AG09319 (cell line): ENCODE data around the gene SLC43A3.

Experiments used
- DNase-seq: peaks from one replicate; pipeline ENCODE4 v3.0.0-alpha.2; 2010; ENCODE audit warnings: low read depth; ENCODE audit errors: extremely low read depth
- CTCF ChIP-seq: IDR thresholded peaks from 2 replicates; pipeline ENCODE4 v1.5.1; 2011; ENCODE audit warnings: low read depth, mild to moderate bottlenecking, inconsistent platforms, low read length, moderate library complexity

The SLC43A3 gene

GRCh38 chr11:57473285-57473841, 46.4 kb upstream of the SLC43A3 start:
- TF ChIP-seq CTCF, result no peak
- no peak for DNase-seq

GRCh38 chr11:57471496-57471895, 44.6 kb upstream of the SLC43A3 start:
- DNase-seq, result no peak
- TF ChIP-seq CTCF, result no peak

- no peak for DNase-seq
These were observed 42.3 kb upstream of the SLC43A3 start for GRCh38 chr11:57469268-57469667.

GRCh38 chr11:57468276-57468675, 41.4 kb upstream of the SLC43A3 start:
- TF ChIP-seq CTCF, result no peak
- no peak for DNase-seq

More at GRCh38 chr11:57469268-57469667, 42.3 kb upstream of the SLC43A3 start:
- TF ChIP-seq CTCF, result no peak

- no peak for DNase-seq
- TF ChIP-seq CTCF, result no peak
These were observed 40.7 kb upstream of the SLC43A3 start for GRCh38 chr11:57467508-57468157.

GRCh38 chr11:57466680-57467079, 39.8 kb upstream of the SLC43A3 start:
- DNase-seq, result no peak
- no peak for TF ChIP-seq CTCF

- no peak for DNase-seq
These were observed 37.7 kb upstream of the SLC43A3 start for GRCh38 chr11:57464539-57465181.

More at GRCh38 chr11:57464539-57465181, 37.7 kb upstream of the SLC43A3 start:
- no peak for TF ChIP-seq CTCF
